Brain microvascular endothelial cell (primary cell): ENCODE data around the gene CTDSPL.

Experiments
- DNase-seq: peaks from one replicate; pipeline ENCODE4 v3.0.0-alpha.2; 2020
- H3K27ac ChIP-seq: fragments of 250-450 bp; sonication (Bioruptor Pico); 2 replicates; pipeline ENCODE4 v1.5.1; 2020; ENCODE audit warnings: mild to moderate bottlenecking, moderate library complexity
- H3K27me3 ChIP-seq: fragments of 250-450 bp; sonication (Bioruptor Pico); replicated peaks from 2 replicates; pipeline ENCODE4 v1.5.1; 2020; ENCODE audit warnings: mild to moderate bottlenecking
- H3K36me3 ChIP-seq: fragments of 250-450 bp; sonication (Bioruptor Pico); replicated peaks from 2 replicates; pipeline ENCODE4 v1.5.1; 2020; ENCODE audit warnings: mild to moderate bottlenecking
- H3K4me3 ChIP-seq: 2 replicates; pipeline ENCODE4 v1.5.1; 2011; ENCODE audit warnings: low read depth, mild to moderate bottlenecking, control low read depth, low read length, moderate library complexity
- in situ Hi-C: cut with HindIII; loops from 2 replicates; pipeline ENCODE4 v1.10.0; 2017; ENCODE audit warnings: low sequenced_read_pairs, low pct_ligation_motif_present
- TF ChIP-seq, protein P1 (sequence below): IDR thresholded peaks from 2 replicates; pipeline ENCODE4 v1.5.1; 2011; ENCODE audit warnings: low read depth, mild to moderate bottlenecking, moderate library complexity, low read length, control low read depth, inconsistent platforms; ENCODE audit errors: missing control alignments

Gene CTDSPL

GRCh38 chr3:38018296-38019266, 156.9 kb downstream of the CTDSPL start:
- H3K27me3 ChIP-seq, result no peaks in the 10 kb centered on the region
- no peak for DNase-seq
- no peak overlapping the region for H3K4me3 ChIP-seq
- TF ChIP-seq, protein P1, sequence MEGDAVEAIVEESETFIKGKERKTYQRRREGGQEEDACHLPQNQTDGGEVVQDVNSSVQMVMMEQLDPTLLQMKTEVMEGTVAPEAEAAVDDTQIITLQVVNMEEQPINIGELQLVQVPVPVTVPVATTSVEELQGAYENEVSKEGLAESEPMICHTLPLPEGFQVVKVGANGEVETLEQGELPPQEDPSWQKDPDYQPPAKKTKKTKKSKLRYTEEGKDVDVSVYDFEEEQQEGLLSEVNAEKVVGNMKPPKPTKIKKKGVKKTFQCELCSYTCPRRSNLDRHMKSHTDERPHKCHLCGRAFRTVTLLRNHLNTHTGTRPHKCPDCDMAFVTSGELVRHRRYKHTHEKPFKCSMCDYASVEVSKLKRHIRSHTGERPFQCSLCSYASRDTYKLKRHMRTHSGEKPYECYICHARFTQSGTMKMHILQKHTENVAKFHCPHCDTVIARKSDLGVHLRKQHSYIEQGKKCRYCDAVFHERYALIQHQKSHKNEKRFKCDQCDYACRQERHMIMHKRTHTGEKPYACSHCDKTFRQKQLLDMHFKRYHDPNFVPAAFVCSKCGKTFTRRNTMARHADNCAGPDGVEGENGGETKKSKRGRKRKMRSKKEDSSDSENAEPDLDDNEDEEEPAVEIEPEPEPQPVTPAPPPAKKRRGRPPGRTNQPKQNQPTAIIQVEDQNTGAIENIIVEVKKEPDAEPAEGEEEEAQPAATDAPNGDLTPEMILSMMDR, result no peak
- in situ Hi-C loops, result no loop called here
- H3K27ac ChIP-seq, result no peak overlapping the region
- H3K36me3 ChIP-seq, result peaks cover 3% of the 10 kb centered on the region

- in situ Hi-C loops, result no loop called here
These were observed 158.1 kb downstream of the CTDSPL start for GRCh38 chr3:38019658-38020341.

DNA sequence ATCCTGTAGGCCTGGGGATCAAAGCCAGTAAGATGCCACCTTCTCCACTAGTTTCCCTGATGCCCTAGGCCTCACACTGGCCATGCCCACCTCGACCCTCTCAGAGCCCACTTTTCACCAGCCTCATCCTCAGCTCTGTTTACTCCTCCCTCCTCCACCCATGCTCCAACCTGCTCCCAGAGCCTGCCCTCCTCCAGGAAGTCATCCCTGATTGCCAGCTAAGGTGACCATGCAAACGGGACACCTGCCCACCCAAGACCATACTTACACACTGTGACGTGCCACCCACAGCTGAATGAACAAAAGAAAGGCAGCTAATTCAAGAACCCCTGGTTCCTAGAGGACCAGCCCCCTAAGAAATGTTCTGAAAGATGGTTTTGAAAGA, 158.7 kb downstream of the CTDSPL start:
- Histone ChIP-seq H3K4me3 (no peak overlapping the region), H3K27me3 (no peaks in the 10 kb centered on the region), H3K27ac (no peak overlapping the region), H3K36me3 (peaks cover 3% of the 10 kb centered on the region)
- DNase-seq, result no peak
- TF ChIP-seq, protein P1, result no peak
- in situ Hi-C loops, result no loop called here

More at GRCh38 chr3:38019658-38020341, 158.1 kb downstream of the CTDSPL start:
- TF ChIP-seq, protein P1, result no peak
- DNase-seq, result no peak
- Histone ChIP-seq H3K4me3 (no peak overlapping the region), H3K36me3 (peaks cover 3% of the 10 kb centered on the region), H3K27ac (no peak overlapping the region), H3K27me3 (no peaks in the 10 kb centered on the region)

GRCh38 chr3:38021196-38021595, 159.5 kb downstream of the CTDSPL start:
- H3K4me3 ChIP-seq, result no peak overlapping the region
- no peaks in the 10 kb centered on the region for H3K27me3 ChIP-seq
- TF ChIP-seq, protein P1, result no peak
- no peak for DNase-seq
- H3K36me3 ChIP-seq, result peaks cover 2% of the 10 kb centered on the region
- no peak overlapping the region for H3K27ac ChIP-seq
- in situ Hi-C loops, result no loop called here

DNA sequence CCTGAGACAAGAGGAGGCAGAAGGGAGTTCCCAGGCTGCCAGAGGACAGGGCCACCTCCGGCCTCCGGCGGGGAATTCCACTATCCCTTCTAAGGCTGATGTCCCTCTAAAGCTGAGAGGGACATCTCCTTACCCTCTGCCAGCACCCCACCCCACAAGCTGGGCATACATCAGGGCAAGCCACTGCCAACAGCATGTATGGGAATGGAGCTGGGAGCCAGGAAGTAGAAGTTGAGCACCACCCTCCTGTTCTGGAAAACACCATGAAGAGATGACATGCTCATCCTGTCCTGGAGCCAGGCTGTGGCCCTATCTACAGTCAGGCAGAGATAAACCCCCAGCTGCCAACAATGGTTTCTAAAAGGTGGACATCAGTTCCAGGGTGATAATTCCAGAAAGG, 160.6 kb downstream of the CTDSPL start:
- H3K4me3 ChIP-seq, result no peak overlapping the region
- in situ Hi-C loops, result no loop called here
- no peak overlapping the region for H3K27ac ChIP-seq
- TF ChIP-seq, protein P1, result no peak
- DNase-seq, result no peak
- H3K36me3 ChIP-seq, result no peaks in the 10 kb centered on the region
- no peaks in the 10 kb centered on the region for H3K27me3 ChIP-seq
